Activated T-helper 9 cell treated with anti-CD3 and anti-CD28 coated beads, Interleukin-2, amount 50 U/mL, for 16 hours (primary cell): ENCODE measurements around the gene DCTN1.

ENCODE experiments used
- DNase-seq: peaks from one replicate; pipeline ENCODE4 v3.0.0-alpha.2; 2020; ENCODE audit warnings: low read depth

Gene DCTN1

DNA sequence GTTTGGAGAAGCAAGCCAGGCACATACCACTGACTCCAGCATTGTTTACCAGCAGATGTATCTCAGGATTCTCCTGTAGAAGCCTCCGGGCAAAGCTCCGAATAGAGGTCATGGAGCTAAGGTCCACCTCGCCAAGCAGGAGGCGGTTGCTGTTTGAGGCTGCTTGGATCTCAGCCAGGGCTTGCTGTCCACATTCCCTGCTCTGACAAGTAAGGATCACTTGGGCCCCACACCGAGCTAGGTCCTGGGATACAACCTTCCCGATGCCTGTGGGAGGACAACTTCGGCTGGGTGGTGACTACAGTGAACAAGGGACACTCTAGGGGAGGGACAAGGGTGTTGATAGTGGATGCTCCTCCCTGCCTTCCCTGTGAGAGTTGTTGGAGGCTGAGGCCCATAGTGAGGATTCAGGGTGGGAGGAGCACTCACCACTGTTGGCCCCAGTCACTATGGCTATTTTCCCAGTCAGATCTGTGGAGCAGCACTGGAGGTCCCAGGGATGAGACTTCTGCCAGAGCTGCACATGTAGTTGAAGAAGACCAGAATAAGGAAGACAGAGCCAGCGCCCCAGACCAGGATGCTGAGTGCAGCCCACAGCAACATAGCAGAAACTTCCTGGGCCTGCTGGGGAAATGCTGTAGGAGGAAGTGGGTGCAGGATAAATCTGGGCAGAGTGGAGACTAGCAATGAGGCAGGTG is 33.0 kb upstream of the DCTN1 start:
- DNase-seq = no peak

DNA sequence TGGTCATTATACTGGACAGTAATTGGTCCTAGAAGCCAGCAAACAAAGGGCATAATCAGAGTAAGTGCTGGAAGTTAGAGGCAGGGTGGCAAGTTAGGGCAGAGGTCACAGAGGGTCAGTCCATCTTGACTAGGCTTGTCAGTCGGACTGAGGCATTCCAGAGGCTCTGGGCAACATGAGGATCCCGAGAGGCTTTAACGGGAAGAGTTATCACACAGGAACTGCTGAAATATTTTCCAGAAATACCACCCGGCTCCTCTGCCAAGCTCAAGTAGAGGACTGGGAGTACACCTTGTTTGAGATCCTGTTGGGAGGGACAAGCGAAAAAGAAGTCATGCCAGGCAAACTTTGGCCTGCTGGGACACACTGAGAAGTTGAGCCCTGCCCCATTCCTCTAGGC is 27.6 kb upstream of the DCTN1 start:
- no peak for DNase-seq

DNA sequence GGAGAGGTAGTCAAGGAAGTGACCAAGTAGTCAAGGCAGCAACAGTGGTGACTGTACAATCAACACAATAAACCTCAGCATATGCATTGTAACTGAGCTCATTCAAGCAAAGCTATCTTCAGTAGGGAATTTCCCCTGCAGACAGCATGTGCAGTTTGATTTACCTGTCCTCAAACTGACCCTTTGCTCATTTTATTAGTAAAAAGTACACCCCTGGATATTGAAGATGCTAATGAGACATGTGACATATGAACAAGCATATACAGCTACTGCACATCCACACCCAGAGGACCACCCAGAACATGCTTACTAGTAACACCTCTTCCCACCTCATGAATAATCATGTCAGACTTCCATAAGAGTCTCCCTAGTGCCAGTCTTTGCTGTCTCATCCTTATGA is 25.9 kb upstream of the DCTN1 start:
- DNase-seq = no peak

DNA sequence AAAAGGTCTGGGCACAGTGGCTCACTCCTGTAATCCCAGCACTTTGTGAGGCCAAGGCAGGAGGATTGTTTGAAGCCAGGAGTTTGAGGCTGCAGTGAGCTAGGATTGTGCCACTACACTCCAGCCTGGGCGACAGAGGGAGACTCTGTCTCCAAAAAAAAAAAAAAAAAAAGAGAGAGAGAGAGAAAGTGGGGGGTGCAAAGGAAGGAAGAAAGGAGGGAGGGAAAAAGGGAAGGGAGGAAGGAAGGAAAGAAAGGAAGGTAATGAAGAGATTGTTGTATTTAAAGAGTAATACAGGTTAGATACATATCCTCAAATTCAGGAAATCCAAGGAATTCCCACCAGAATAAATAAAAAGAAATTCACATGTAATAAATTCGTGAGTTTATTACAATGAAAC is 21.8 kb upstream of the DCTN1 start:
- DNase-seq = no peak

DNA sequence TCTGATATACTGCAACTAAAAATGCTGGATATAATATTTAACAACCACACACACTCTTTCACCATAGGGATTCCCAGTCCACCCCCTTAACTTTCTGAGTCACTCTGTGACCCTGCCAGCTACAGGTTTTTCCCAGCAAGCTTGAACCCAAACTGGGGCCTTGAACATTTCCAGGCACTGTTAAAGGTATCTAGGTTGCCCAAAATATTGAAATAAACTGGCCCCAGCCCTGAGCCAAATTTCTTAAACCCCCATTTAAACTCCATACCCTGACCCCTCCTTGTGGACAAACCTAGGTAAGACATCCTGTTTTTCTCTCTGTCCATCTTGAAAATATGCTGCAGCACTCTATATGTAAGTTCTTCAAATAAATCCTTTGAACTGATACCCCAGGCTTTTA is 19.7 kb upstream of the DCTN1 start:
- DNase-seq = no peak

DNA sequence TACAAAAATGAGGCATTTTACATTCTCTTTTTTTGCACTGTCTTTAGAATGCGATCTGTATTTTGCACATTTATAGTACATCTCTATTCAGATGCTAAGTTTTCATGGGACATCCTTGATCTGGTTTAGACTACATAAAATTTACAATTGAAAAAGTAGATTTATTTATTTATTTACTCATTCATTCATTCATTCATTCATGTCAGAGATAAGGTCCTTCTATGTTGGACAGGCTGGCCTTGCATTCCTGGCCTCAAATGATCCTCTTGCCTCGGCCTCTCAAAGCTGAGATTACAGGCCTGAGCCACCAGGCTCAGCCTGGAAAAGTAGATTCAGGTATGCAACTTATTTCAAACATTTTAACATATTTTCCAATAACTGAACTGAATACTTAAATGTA is 16.0 kb upstream of the DCTN1 start:
- no peak for DNase-seq

DNA sequence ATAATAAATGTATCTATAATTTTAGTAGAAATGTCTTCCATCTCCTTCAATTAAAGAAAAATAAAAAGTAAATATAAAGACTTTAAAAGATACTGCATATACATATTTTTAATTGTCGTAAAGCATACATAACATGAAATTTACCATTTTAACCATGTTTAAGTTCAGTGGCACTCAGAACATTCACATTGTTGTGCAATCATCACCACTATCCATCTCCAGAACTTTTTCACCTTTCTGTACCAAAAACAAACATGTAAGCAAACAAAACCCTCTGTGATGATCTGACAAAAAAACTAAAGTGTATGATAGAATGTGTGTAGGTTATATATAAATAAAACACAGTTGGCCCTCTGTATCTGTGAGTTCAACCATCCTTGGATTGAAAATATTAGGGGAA is 13.4 kb upstream of the DCTN1 start:
- DNase-seq = no peak

DNA sequence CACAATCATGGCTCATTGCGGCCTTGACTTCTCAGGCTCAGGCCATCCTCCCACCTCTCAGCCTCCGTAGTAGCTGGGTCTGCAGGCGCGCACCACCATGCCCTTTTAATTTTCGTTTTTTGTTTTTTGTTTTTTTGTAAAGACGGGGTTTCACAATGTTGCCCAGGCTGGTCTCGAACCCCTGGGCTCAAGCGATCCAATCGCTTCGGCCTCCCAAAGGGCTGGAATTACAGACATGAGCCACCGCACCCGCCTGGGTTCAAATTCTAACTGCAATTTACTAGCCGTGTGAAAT is 12.3 kb upstream of the DCTN1 start:
- DNase-seq = no peak

DNA sequence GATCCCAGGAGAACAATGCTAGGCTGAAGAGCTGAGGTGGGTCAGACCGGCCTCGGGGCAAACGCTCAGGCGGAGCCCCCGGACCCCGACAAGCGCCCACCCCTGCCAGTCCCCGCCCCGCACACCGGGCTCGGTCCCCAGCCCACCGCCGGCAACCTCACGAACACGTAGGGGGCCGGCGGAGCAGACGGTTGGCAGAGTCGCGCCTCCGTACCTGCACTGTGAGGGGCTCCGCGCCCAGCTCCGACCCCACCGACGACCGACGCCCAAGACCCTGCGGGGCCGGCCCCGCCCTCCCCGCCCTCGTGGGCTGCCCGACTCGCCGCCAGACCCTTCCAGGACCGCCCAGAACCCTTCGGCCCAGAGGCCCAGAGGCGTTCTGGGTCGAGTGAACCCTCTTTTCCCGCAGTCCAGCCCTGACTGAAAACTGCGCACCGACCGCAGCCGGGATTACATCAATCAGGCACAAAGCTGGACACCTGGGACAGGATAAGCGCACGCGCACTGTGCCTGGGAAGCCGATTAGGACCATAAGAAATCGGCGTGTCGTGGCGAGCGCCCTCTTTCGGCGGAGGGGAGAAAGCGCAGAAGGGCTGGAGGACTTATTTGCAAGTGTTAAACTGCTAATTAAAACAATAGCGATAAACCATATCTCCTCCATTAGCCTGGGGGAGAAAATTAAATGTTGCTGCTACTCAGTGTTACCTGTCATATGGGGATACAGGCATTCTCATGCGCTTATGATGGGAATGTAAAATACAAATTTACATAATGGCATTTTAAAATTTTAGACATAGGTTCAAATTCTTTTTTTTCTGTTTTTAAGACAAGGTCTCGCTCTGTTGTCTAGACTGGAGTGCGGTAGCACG is 11.7 kb upstream of the DCTN1 start:
- DNase-seq = peak; percentile 90

DNA sequence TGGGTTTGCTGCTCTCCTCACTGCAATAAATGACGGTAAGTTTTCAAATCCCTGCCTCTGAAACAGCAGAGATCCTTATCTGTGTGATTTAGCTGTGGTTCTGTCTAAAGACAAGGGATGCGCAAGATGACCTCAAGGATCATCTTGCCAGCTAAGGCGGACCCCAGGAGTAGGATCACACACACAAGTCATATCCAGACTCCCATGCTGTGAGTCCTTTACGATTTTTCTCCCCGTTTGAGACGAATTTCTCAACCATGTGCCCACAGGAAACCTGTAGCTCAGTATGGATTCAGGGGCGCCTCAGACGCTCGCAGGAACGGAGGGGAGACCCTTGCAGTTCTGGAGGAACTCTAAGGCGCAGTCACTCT is 11.1 kb upstream of the DCTN1 start:
- DNase-seq = no peak

DNA sequence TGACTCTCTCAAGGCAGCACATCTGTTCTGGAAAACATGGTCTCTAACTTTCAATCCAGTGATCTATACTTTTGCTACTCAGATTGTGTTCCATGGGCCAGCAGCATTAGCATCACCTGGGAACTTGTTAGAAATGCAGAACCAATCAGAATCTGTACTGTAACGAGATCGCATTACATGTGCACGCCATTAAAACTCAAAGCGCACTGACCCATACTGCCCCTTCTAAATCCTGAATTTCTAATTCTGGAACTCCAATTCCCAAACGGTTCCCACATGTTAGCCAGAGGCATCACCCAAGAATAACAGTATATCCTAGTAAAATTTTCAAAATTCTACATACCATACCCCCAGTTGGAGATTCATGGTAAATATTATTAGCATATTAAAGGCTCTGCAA is 10.5 kb upstream of the DCTN1 start:
- no peak for DNase-seq

DNA sequence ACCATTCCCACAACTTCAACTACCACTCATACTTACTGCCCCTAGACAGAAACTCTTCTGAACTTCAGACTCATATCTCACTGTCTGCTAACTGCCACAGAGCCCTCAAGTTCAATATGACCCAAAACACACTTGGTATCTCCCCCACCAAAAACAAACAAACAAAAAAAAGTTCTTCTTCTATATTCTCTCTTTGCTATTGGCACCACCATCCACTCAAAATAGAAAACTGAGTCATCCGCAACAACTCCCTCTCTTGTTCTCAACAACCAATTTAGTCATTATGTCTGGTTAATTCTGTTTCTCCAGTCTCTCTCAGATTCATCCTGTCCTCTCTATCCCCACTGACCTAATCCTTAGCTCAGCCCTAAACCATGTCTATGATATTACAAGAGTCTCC is 7.2 kb upstream of the DCTN1 start:
- DNase-seq = no peak

DNA sequence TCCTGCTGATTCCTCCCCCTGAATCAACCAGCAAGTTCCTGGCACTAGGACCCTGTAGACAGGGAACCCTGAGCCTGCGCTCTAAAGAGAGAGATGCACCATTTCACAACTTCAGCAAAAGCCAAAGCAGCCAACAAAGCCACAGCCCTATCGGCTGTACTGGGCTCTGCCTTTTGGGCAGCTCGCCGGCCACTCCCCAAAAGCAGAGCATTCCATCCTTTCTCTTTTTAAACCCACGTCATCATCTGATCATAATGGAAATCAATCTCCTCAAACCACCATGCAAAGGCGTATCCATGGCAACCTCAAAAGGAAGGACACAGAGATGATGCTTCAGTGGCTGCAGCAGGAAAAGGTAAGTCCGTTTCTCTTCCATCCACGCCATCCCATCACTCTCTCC is 5.3 kb upstream of the DCTN1 start:
- DNase-seq = no peak

DNA sequence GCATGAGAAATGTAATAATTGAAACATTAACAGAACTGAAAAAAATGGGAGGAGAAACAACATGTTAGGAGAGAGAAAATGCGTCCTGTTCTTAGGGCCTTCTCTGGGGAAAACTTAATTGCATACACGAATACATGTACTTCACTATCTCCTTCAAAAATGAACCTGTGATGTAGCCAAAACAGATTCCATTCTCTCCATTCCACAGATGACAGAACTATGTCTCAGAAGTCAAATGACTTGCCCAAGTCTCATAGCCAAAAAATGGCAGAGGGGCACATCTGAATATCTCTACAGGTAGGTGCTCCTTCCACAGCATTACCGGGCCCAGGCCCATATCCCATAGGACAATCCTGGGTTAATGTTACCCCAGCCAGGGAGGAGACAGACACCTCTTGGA is 3.9 kb upstream of the DCTN1 start:
- no peak for DNase-seq

DNA sequence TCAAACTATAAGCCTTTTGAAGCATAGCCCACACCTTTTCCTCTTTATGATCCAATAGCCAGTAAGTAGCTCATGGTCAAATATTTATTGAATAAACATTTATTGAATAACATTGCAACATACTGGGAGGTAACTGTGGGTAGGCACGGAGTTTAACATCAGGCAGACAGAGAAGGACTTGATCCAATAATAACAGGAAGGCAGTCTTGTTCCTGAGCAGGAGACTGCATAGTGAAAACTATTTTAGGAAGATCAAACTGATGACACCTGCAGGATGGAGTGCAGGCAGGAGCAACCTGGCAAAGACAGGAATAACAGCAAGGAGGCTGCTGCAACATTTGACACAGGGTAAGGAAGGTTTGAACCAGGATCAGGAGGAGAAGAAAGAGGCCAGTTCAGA is 3.1 kb upstream of the DCTN1 start:
- DNase-seq = no peak

DNA sequence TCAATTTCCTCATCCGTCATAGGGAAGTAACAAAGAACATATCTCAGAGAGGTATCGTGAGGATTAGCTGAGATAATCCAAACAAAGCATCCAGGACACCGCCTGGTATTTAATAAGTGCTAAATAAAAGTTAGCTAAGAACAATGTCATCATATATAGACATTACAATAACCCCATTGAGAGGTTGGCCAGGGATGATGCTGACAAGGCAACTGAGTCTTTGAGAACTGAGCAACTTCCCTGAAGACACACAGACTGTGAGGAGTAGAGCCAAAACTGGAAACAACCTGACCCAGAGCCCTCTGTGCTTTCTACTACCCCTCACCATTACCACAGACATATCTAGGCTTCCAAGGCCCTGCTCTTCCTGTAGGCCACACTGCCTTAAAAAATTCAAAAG is 1.6 kb upstream of the DCTN1 start:
- DNase-seq = no peak

DNA sequence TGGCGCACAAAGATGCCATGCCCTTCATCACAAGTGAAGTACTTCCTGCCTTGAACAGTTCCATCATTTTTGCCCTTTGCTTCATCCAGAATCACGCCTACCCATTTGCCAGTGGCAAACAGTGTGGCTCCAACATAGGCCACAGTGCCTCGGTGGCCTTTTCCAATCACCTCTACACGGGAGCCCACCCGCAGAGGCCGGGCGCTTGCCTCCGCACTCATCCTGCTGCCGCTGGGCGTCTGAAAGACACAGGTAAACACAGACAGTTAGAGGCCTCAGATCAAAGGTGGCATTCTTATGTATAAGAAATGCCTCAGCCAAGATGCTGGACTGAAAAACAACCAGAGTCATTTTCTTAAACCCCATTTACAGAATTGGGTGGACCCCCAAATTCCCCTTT is 2.1 kb downstream of the DCTN1 start:
- DNase-seq = no peak

DNA sequence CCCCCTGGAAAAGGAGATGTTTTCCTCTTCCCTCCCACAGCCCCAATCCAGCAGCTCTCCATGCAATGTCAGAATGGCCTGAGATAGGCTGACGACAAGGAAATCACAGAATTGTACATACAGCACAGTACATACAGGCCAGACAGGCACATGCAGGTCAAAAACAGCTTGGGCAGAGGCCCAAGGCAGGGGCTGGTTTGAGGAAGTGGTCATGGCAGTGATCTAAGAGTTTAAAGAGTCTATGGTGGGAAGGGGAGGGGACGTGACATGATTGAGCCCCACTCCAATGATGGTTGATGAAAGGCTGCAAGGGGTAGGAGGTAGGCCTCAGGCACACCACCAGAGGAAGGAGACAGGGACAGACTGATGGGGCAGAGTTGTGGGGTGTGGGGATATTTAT is 4.3 kb downstream of the DCTN1 start:
- no peak for DNase-seq

DNA sequence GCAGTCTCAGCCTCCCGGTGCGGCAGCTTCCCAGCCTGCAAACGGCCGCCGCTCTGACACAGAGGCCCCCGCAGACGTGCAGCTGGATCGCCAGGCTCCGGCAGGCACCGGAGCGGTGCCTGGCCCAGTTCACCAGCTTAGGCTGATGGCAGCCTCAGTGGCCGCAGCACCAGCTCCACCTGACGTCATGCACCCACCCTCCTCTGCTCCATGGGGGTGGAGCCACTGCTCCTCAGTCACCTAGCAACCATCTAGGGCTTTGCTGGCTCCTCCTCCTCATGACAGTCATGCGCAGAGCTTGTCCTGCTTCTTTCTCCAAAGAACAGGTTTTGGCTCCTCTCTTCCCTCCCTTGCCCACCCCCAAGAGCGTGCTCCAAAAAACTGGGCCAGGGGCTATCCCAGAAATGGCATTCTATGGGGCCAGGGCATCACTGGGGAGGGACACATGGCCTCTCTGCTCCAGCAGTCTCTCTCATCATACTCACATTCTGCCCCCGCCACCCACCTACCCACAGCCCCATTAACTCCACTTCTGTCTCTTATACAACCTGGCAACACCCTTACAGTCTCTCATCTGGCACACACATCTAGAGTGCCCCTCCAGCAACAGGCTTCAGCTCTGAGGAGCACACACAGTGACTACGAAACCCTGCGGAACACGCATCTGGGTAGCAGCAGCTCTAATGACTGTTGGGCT is 5.5 kb downstream of the DCTN1 start:
- no peak for DNase-seq

DNA sequence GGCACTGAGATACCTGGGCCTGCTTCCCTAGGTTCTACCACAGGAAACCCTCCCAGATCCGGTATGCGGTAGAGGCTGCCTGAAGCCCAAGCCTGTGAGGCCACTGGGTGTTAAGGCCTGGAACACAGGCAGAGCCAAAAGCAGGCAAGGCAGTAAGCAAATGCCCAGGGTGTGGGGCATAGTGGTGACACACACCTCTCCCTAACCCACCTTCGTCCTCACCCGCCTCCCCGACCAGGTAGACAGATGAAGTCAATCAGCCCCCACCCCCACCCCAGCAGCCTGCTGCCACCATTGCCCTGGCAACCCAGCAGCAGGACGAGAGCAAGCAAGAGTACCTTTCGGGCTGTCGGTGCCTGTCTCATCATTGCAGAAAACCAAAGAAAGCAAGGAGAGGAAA is 6.1 kb downstream of the DCTN1 start:
- DNase-seq = no peak

DNA sequence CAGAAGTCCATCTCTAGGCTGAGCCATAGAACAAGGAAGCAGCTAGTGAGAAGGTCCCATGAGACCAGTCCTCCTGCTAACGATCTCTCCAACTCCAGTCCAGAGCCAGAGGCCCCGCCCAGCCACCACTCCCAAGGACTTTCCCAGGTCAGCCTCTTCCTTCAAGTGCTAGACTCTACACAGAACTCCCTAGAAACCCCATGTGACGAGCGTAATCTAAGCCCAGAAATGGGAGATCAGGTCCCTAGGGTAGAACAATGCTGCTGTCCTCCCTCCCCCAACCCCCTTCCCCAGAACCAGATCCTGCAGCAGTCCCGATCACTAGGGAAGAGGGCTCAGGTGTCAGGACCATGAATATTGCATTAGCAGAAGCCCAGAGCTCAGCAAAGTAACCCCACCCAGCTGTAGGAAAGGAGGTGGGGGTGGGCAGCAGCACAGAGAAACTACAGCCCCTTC is 6.9 kb downstream of the DCTN1 start:
- DNase-seq = no peak

DNA sequence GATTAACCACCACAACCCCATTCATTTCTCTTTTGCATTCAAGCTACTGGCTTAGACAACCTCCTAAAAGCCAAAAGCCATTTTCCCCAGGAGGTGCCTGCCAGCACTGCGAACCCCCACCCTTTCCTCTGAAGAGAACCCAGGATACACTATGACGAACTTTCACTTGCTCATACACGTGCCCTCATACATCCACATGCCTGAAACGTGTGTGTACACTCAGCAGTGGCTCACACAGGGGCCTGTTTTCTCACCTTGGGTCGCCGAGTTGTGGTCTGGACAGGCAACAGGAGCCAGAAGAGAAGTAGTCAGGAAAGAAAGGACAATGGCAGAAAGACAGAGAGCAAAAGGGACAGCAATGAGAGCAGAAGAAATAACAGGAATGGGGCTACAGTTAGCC is 7.4 kb downstream of the DCTN1 start:
- no peak for DNase-seq

DNA sequence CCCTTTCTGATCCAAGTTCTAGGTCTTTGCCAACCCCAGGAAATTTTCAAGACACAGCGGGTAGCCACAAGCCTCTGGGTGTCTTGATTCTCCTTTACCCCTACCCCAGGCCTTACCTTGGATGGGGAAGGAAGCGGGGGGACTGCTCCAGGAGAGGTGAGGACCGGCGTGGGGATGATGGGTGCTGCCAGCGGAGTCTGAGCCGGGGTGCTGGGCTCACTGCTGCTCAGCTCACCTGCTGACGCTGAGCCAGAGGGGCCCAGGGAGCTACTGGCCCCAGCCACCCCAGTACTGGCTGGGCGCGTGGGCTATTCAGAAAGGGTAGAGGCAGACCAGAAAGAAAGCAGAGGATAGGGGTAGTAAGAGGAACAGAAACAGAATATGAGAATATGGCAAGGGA is 8.7 kb downstream of the DCTN1 start:
- no peak for DNase-seq
